ENCODE measurements around the gene PUS7L. TPM values are rescaled to one million over a fixed set of nuclear protein-coding genes. Genes with fewer than 3 reads are reported as not detected.
A peak's percentile ranks its signal among the peaks of the same experiment; 100 is the strongest.
"Not testable (repeated sequence)": the region's sequence is repeated elsewhere in the genome, so short reads cannot be mapped to it uniquely, and the experiment has no call there.

PUS7L gene
- total RNA-seq, 4 donors from 2014 or later, result 6.4 to 13.1 (median 8.8) TPM

DNA sequence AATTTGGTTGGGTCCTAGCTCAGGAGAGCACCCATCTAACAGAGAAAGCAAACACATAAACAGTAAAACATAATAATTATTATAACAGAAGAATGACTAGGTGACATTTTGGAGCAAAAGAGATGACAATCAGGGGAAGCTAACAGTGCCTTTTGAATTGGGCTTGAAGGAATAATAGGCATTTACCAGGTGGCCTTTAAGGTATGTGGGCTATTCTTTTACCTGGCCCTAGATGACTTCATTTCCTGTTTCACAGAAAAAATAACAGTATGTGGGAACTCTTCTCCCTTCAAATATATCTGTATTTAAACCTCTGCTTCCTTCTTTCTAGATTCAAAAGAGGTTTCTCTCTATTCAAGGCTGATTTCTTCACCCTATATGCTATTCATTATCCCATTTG, 4.0 kb upstream of the PUS7L start:
- peaks cover 37% of the 10 kb centered on the region for H3K4me1 ChIP-seq
- TF ChIP-seq POLR2AphosphoS5 (IDR thresholded peaks at IDR 0.05) (no peak), EP300 (IDR thresholded peaks at IDR 0.05) (no peak), POLR2A (IDR thresholded peaks at IDR 0.05) (no peak)
- TF ChIP-seq, protein P1, sequence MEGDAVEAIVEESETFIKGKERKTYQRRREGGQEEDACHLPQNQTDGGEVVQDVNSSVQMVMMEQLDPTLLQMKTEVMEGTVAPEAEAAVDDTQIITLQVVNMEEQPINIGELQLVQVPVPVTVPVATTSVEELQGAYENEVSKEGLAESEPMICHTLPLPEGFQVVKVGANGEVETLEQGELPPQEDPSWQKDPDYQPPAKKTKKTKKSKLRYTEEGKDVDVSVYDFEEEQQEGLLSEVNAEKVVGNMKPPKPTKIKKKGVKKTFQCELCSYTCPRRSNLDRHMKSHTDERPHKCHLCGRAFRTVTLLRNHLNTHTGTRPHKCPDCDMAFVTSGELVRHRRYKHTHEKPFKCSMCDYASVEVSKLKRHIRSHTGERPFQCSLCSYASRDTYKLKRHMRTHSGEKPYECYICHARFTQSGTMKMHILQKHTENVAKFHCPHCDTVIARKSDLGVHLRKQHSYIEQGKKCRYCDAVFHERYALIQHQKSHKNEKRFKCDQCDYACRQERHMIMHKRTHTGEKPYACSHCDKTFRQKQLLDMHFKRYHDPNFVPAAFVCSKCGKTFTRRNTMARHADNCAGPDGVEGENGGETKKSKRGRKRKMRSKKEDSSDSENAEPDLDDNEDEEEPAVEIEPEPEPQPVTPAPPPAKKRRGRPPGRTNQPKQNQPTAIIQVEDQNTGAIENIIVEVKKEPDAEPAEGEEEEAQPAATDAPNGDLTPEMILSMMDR (IDR thresholded peaks at IDR 0.05), result no peak
- no peaks in the 10 kb centered on the region for H3K27me3 ChIP-seq
- DNase-seq (ENCODE audit: low spot score in 2 of 2), result no peak
- H3K4me3 ChIP-seq, result no peak overlapping the region
- H3K9me3 ChIP-seq, result no peaks in the 10 kb centered on the region
- no peak overlapping the region for H3K27ac ChIP-seq
- no peaks in the 10 kb centered on the region for H3K36me3 ChIP-seq

- TF ChIP-seq EP300 (IDR thresholded peaks at IDR 0.05) (no peak), POLR2A (IDR thresholded peaks at IDR 0.05) (no peak), POLR2AphosphoS5 (IDR thresholded peaks at IDR 0.05) (no peak)
- TF ChIP-seq, protein P1 (IDR thresholded peaks at IDR 0.05), result no peak
- no peak for DNase-seq (ENCODE audit: low spot score in 2 of 2)
- H3K9me3 ChIP-seq, result no peaks in the 10 kb centered on the region
- no peaks in the 10 kb centered on the region for H3K27me3 ChIP-seq
- no peak overlapping the region for H3K4me3 ChIP-seq
- peaks cover 41% of the 10 kb centered on the region for H3K4me1 ChIP-seq
- no peaks in the 10 kb centered on the region for H3K36me3 ChIP-seq
- no peak overlapping the region for H3K27ac ChIP-seq
These were observed 2.9 kb upstream of the PUS7L start for GRCh38 chr12:43761500-43761899.

- H3K4me1 ChIP-seq, result peaks cover 41% of the 10 kb centered on the region
- no peak for DNase-seq (ENCODE audit: low spot score in 2 of 2)
- TF ChIP-seq, protein P1 (IDR thresholded peaks at IDR 0.05), result no peak
- TF ChIP-seq EP300 (IDR thresholded peaks at IDR 0.05) (no peak), POLR2AphosphoS5 (IDR thresholded peaks at IDR 0.05) (no peak), POLR2A (IDR thresholded peaks at IDR 0.05) (no peak)
- no peaks in the 10 kb centered on the region for H3K27me3 ChIP-seq
- H3K9me3 ChIP-seq, result no peaks in the 10 kb centered on the region
- WGBS, result 70% methylated on average over 2 of the region's 2 CpGs
- H3K36me3 ChIP-seq, result no peaks in the 10 kb centered on the region
- H3K27ac ChIP-seq, result no peak overlapping the region
- no peak overlapping the region for H3K4me3 ChIP-seq
These were observed 1.8 kb upstream of the PUS7L start for GRCh38 chr12:43760396-43760795.

DNA sequence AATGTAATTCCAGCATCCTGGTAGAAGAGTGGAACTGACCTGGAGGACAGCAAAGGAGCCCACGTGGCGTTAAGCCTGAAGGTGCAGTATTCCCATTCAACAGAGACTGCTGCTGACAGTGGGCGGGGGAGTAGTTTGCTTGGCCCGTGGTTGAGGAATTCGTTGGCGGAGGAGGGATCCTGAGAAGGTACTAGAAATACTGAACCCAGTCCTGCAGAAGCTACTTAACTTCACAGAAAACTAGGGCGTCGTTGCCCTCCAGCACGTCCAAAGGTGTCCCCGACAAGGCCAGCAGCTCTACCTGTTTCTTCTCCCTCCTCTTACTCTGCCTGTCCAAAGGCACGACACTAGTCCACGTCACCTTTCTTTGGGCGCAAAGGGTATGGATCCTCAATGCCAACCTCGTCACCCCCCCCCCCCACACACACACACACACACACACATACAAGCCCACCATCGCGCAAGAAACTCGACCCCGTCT, 303 bp downstream of the PUS7L start:
- WGBS, result 3% methylated on average over 8 of the region's 18 CpGs
- Histone ChIP-seq H3K4me3 (peak overlapping the region; percentile 79), H3K27me3 (no peaks in the 10 kb centered on the region), H3K27ac (peak overlapping the region; percentile 94), H3K4me1 (peaks cover 45% of the 10 kb centered on the region), H3K36me3 (no peaks in the 10 kb centered on the region), H3K9me3 (no peaks in the 10 kb centered on the region)
- TF ChIP-seq POLR2AphosphoS5 (IDR thresholded peaks at IDR 0.05), result no peak
- TF ChIP-seq EP300 (IDR thresholded peaks at IDR 0.05), result no peak
- no peak for TF ChIP-seq POLR2A (IDR thresholded peaks at IDR 0.05)
- TF ChIP-seq, protein P1 (IDR thresholded peaks at IDR 0.05), result no peak
- DNase-seq (ENCODE audit: low spot score in 2 of 2), result no peak

DNA sequence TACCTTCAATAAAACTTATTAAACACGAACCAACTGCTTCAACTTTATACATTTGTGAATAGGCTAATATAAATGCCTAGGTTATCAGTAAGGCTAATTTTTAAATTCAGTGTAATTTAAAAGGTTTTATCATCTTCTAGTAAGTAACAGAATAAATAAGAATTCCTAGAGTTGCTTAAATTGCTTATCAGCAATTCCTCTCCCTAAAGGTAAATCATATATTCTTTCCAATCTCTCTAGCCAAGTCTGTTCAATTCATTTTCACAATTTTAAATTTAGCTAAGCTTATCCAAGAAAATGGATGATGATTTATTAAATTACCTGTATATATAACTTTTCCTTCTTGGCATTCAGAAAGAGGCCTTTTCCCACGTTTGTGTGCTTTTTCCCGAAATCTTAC, 4.6 kb downstream of the PUS7L start:
- TF ChIP-seq EP300 (IDR thresholded peaks at IDR 0.05) (no peak), POLR2AphosphoS5 (IDR thresholded peaks at IDR 0.05) (no peak), POLR2A (IDR thresholded peaks at IDR 0.05) (no peak)
- TF ChIP-seq, protein P1 (IDR thresholded peaks at IDR 0.05), result no peak
- WGBS, result 93% methylated on average over 3 of the region's 3 CpGs

GRCh38 chr12:43751360-43751759, 7.2 kb downstream of the PUS7L start:
- H3K4me3 ChIP-seq, H3K9me3 ChIP-seq: not testable (repeated sequence)

More for the DNA sequence above, 4.6 kb downstream of the PUS7L start:
- no peaks in the 10 kb centered on the region for H3K27me3 ChIP-seq
- no peaks in the 10 kb centered on the region for H3K36me3 ChIP-seq
- no peak overlapping the region for H3K4me3 ChIP-seq
- no peak overlapping the region for H3K27ac ChIP-seq
- DNase-seq (ENCODE audit: low spot score in 2 of 2), result no peak
- H3K4me1 ChIP-seq, result peaks cover 17% of the 10 kb centered on the region
- H3K9me3 ChIP-seq, result no peaks in the 10 kb centered on the region

More at GRCh38 chr12:43751360-43751759, 7.2 kb downstream of the PUS7L start:
- WGBS, result 100% methylated on average over 4 of the region's 6 CpGs
- H3K36me3 ChIP-seq; H3K27me3 ChIP-seq; DNase-seq (ENCODE audit: low spot score in 2 of 2); H3K4me1 ChIP-seq; H3K27ac ChIP-seq: not testable (repeated sequence)

All from suprapubic skin (tissue), 4 donors.